ENCODE measurements around the gene MAP4K2. TPM values are rescaled to one million over a fixed set of nuclear protein-coding genes. Genes with fewer than 3 reads are reported as not detected.
A peak's percentile ranks its signal among the peaks of the same experiment; 100 is the strongest.

Gene MAP4K2
- total and polyA plus RNA-seq, 8 donors = 2.3 to 66.9 (median 13.4) TPM

DNA sequence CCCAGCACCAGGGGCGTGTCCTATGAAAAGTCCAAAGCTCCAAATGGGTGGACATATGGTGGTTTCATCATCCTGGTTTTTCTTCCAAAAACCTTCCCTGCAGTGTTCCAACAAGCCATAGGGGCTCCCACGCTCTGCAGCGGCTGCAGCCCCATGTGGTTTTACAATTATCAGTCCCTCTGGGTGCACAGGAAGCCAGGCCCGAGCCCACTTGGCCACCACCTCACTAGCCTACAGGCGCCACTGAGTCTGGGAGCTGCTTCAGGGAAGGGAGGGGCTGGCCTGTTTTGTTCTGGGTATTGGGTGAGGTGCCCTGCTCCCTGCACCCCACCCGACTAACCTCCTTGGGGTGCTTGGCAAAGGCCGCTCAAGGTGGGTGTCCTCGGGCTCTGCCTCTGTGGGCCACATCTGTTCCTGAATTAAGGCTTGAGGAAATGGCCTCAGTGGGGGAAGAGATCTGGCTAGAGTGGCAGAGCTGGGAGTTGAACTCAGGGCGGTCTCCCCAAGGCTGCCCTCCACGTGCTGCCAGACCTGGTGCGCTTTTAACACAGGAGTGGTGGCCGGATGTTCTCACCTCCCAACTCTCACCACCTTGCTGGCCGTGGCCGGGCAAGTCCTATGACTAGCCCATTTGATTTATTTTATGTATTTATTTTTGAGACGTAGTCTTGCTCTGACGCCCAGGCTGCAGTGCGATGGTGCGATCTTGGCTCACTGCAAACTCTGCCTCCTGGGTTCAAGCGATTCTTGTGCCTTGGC, 46.8 kb upstream of the MAP4K2 start:
- no peak for DNase-seq
- intact Hi-C loops (cut with DNase I; ENCODE audit: low total_unique reads) = no loop called here
- H3K27me3 ChIP-seq = no peaks in the 10 kb centered on the region
- H3K4me3 ChIP-seq = no peak overlapping the region
- H3K27ac ChIP-seq = peak overlapping the region; percentile 20 to 94 (median 92)
- TF ChIP-seq POLR2A (IDR thresholded peaks at IDR 0.05) (no peak), EP300 (IDR thresholded peaks at IDR 0.05) (no peak), POLR2AphosphoS5 (IDR thresholded peaks at IDR 0.05) (no peak)
- TF ChIP-seq, protein P1, sequence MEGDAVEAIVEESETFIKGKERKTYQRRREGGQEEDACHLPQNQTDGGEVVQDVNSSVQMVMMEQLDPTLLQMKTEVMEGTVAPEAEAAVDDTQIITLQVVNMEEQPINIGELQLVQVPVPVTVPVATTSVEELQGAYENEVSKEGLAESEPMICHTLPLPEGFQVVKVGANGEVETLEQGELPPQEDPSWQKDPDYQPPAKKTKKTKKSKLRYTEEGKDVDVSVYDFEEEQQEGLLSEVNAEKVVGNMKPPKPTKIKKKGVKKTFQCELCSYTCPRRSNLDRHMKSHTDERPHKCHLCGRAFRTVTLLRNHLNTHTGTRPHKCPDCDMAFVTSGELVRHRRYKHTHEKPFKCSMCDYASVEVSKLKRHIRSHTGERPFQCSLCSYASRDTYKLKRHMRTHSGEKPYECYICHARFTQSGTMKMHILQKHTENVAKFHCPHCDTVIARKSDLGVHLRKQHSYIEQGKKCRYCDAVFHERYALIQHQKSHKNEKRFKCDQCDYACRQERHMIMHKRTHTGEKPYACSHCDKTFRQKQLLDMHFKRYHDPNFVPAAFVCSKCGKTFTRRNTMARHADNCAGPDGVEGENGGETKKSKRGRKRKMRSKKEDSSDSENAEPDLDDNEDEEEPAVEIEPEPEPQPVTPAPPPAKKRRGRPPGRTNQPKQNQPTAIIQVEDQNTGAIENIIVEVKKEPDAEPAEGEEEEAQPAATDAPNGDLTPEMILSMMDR (IDR thresholded peaks at IDR 0.05) = no peak
- H3K36me3 ChIP-seq = peaks cover 20 to 25% (median 23%) of the 10 kb centered on the region in 4 donors
- 73 to 78% (median 75%) methylated on average over 18 to 19 of the region's 19 CpGs for WGBS, 5 donors
- H3K9me3 ChIP-seq = no peaks in the 10 kb centered on the region
- H3K4me1 ChIP-seq = peaks cover 64 to 88% (median 84%) of the 10 kb centered on the region in 4 donors

DNA sequence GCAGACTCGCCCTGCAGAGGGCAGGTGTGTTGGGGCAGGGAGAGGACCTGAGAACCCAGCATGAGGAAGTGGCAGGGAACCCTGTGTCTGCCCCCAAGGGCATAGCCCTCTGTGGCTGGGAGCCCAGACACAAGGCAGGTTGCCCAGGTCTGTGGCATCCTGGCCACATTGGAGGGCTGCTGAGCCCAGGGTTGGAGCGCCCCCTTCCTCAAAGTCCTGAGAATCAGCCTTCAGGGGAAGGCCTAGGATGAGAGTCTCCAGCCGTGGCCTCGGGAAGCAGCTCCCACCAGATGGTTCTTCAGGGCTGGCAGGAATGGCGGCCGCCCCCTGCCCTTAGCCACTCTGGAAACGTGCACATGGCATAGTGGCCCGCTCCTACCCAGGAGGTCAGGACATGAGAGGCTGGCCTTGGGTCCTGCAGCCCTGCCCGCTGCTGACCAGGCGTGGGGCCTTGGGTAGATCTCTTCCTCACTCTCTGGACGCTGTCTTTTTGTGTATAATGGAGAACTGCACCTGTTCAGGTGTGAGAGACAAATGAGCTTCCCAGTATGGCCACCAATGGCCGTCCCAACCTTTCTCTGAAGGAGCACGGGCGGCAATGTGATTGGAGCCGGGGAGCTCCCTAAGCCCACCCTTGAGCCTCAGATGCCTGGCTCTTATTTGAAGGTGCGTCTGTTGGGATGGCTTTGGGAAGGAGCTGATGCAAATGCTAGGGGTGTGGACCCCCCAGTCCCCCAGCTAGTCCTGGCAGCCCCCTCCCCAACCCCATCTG, 46.0 kb upstream of the MAP4K2 start:
- peak; percentile 80 to 89 for DNase-seq
- TF ChIP-seq, protein P1 (IDR thresholded peaks at IDR 0.05) = peak in 2 of 7 experiments; percentile 38 to 45
- TF ChIP-seq EP300 (IDR thresholded peaks at IDR 0.05) = no peak
- TF ChIP-seq POLR2AphosphoS5 (IDR thresholded peaks at IDR 0.05) = peak in 2 of 3 donors; percentile 41 to 84
- TF ChIP-seq POLR2A (IDR thresholded peaks at IDR 0.05) = no peak
- no peak overlapping the region for H3K4me3 ChIP-seq
- no peaks in the 10 kb centered on the region for H3K9me3 ChIP-seq
- peaks cover 61 to 88% (median 84%) of the 10 kb centered on the region in 4 donors for H3K4me1 ChIP-seq
- H3K27ac ChIP-seq = peak overlapping the region; percentile 1 to 94 (median 92)
- intact Hi-C loops (cut with DNase I; ENCODE audit: low total_unique reads) = no loop called here
- H3K36me3 ChIP-seq = peaks cover 13 to 17% (median 15%) of the 10 kb centered on the region in 4 donors
- WGBS, 5 donors = 70 to 88% (median 72%) methylated on average over 6 to 16 of the region's 16 CpGs
- H3K27me3 ChIP-seq = no peaks in the 10 kb centered on the region

DNA sequence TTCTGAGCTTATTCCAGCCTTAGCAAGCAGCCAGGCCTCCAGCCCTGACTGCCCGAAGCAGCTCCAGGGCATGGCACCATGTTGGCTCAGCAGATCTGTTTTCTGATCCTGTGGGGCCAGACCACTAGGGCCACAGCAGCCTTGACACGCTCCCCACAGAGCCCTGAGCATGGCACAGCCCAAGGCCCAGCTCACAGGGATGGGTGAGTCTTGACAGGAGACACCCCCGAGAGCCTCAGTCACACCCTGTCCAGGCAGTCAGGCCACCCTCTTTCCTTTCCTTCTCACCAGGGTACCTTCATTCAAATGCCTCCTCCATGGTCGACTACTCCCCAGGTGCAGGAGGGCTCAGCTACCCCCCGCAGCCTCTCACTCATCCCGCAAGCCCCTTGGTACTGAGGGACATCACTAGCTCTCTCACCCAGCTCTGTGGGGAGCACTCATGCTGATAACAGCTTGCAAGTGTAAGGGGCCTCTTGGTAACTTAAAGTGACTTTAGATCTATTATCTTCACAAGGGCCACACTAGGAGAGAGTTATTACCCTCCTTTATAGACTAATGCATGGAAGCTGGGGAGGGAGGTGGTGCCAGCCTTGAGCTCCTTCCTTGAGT, 45.3 kb upstream of the MAP4K2 start:
- DNase-seq = no peak
- WGBS, 5 donors = 59 to 87% (median 66%) methylated on average over 6 of the region's 6 CpGs
- Histone ChIP-seq H3K4me1 (peaks cover 56 to 87% (median 83%) of the 10 kb centered on the region in 4 donors), H3K27me3 (no peaks in the 10 kb centered on the region), H3K36me3 (peaks cover 6 to 11% (median 9%) of the 10 kb centered on the region in 4 donors), H3K9me3 (no peaks in the 10 kb centered on the region), H3K27ac (peak overlapping the region; percentile 1 to 94 (median 92)), H3K4me3 (no peak overlapping the region)
- no peak for TF ChIP-seq POLR2AphosphoS5 (IDR thresholded peaks at IDR 0.05)
- no peak for TF ChIP-seq EP300 (IDR thresholded peaks at IDR 0.05)
- TF ChIP-seq POLR2A (IDR thresholded peaks at IDR 0.05) = no peak
- TF ChIP-seq, protein P1 (IDR thresholded peaks at IDR 0.05) = no peak
- intact Hi-C loops (cut with DNase I; ENCODE audit: low total_unique reads) = no loop called here

Measured in stomach (tissue), 9 donors.